PC-3 (cell line): ENCODE data around the gene ARFGEF2. TPM values are rescaled to one million over a fixed set of nuclear protein-coding genes. Genes with fewer than 3 reads are reported as not detected.

Experiments used
- ATAC-seq: fragments of 200-7000 bp; cut with Tn5 transposase; 2 replicates; pipeline ENCODE4 v1.9.1; 2020; ENCODE audit warnings: mild to moderate bottlenecking, moderate library complexity
- BruUV-seq: library from RNA; stranded (reverse); fragments of 400-500 nt; replicated peaks from 2 replicates; lab custom pipeline; 2021; lab: Mats Ljungman, UMichigan
- CTCF ChIA-PET: fragments of 300-600 bp; sonication (Branson Sonifier 250); formaldehyde crosslinking; loops from one replicate; lab custom pipeline; 2022; ENCODE audit warnings: antibody characterized with exemption; lab: Charles Lee
- POLR2A ChIA-PET: fragments of 300-600 bp; sonication (Branson Sonifier 250); formaldehyde crosslinking; loops from one replicate; lab custom pipeline; 2022; ENCODE audit warnings: antibody characterized with exemption; ENCODE audit not compliant: unreplicated experiment; lab: Charles Lee
- DNase-seq: peaks from one replicate; pipeline ENCODE4 v3.0.0-alpha.2; 2015
- H2AFZ ChIP-seq: fragments of 300-600 bp; sonication (generic); 2 replicates; pipeline ENCODE4 v1.6.0; 2016; ENCODE audit warnings: antibody characterized with exemption, low read length
- H3F3A ChIP-seq: fragments of 300-600 bp; sonication (generic); one replicate; pipeline ENCODE4 v1.6.0; 2017; ENCODE audit warnings: antibody characterized with exemption, low read length, control low read depth, mild to moderate bottlenecking; ENCODE audit not compliant: unreplicated experiment
- H3K27ac ChIP-seq: fragments of 300-600 bp; sonication (generic); 2 replicates; pipeline ENCODE4 v1.5.1; 2016; ENCODE audit warnings: mild to moderate bottlenecking, low read length
- H3K27me3 ChIP-seq: fragments of 300-600 bp; sonication (generic); 2 replicates; pipeline ENCODE4 v1.6.1; 2016; ENCODE audit warnings: low read length, mixed read lengths
- H3K36me3 ChIP-seq: fragments of 300-600 bp; sonication (generic); 2 replicates; pipeline ENCODE4 v1.6.1; 2016; ENCODE audit warnings: low read depth, mixed run types, low read length, mixed read lengths
- H3K4me1 ChIP-seq: fragments of 300-600 bp; sonication (generic); 2 replicates; pipeline ENCODE4 v1.5.1; 2016; ENCODE audit warnings: low read length; ENCODE audit not compliant: insufficient read depth
- H3K4me2 ChIP-seq: fragments of 300-600 bp; sonication (generic); 2 replicates; pipeline ENCODE4 v1.6.0; 2016; ENCODE audit warnings: low read length
- H3K4me3 ChIP-seq: fragments of 300-600 bp; sonication (generic); 2 replicates; pipeline ENCODE4 v1.5.1; 2016; ENCODE audit warnings: mild to moderate bottlenecking, low read length, mixed read lengths
- H3K79me2 ChIP-seq: fragments of 300-600 bp; sonication (generic); 2 replicates; pipeline ENCODE4 v1.6.1; 2017; ENCODE audit warnings: low read length, mixed read lengths
- H3K9ac ChIP-seq: fragments of 300-600 bp; sonication (generic); 2 replicates; pipeline ENCODE4 v1.6.0; 2016; ENCODE audit warnings: mild to moderate bottlenecking, low read length
- H3K9me2 ChIP-seq: fragments of 300-600 bp; sonication (generic); replicated peaks from 2 replicates; pipeline ENCODE4 v1.6.1; 2016; ENCODE audit warnings: mixed run types, low read length, mixed read lengths
- H3K9me3 ChIP-seq: fragments of 300-600 bp; sonication (generic); 2 replicates; pipeline ENCODE4 v1.6.1; 2016; ENCODE audit warnings: low read length, mixed read lengths
- H4K20me1 ChIP-seq: fragments of 300-600 bp; sonication (generic); 2 replicates; pipeline ENCODE4 v1.6.1; 2016; ENCODE audit warnings: low read length, mixed read lengths
- CTCF ChIP-seq: fragments of 300-600 bp; sonication (generic); conservative IDR thresholded peaks from 2 replicates; pipeline ENCODE4 v1.5.1; 2017; ENCODE audit warnings: antibody characterized with exemption, low read depth, mild to moderate bottlenecking, low read length
- EZH2 ChIP-seq: fragments of 300-600 bp; sonication (generic); IDR thresholded peaks from one replicate; pipeline ENCODE4 v1.6.1; 2017; ENCODE audit warnings: antibody characterized with exemption, mild to moderate bottlenecking, low read length; ENCODE audit not compliant: unreplicated experiment
- EZH2phosphoT487 ChIP-seq: fragments of 300-600 bp; sonication (generic); IDR thresholded peaks from 2 replicates; pipeline ENCODE4 v1.6.1; 2018; ENCODE audit warnings: mild to moderate bottlenecking, antibody characterized with exemption, low read length, borderline replicate concordance
- intact Hi-C: fragments of 100-400 bp; cut with micrococcal nuclease; formaldehyde crosslinking; loops from 2 replicates; pipeline ENCODE4 v1.9.0; 2023
- total RNA-seq: library from RNA; depleted of rRNA; stranded (reverse); fragments of >200 nt; gene quantifications from 2 replicates; pipeline ENCODE4 v1.2.3, GENCODE V29; 2014

The ARFGEF2 gene
- total RNA-seq, 1 experiment from 2014 or later, result 33.5 TPM

- DNase-seq, result no peak
- H3K27me3 ChIP-seq, result no peaks in the 10 kb centered on the region
- H3F3A ChIP-seq, result no peaks in the 10 kb centered on the region
- H3K4me2 ChIP-seq, result no peak overlapping the region
- H3K79me2 ChIP-seq, result no peaks in the 10 kb centered on the region
- intact Hi-C loops, result no loop called here
- ATAC-seq, result no peak
- no peak overlapping the region for H3K9ac ChIP-seq
- no peaks in the 10 kb centered on the region for H3K4me1 ChIP-seq
- H4K20me1 ChIP-seq, result no peaks in the 10 kb centered on the region
- ChIA-PET CTCF (no interaction called here), POLR2A (no interaction called here)
- H3K4me3 ChIP-seq, result no peak overlapping the region
- BruUV-seq, result no TSS peak
- H2AFZ ChIP-seq, result no peak overlapping the region
- TF ChIP-seq CTCF, result no peak
- TF ChIP-seq EZH2phosphoT487, result no peak
- TF ChIP-seq EZH2, result no peak
- H3K36me3 ChIP-seq, result peaks cover 50% of the 10 kb centered on the region
- no peak overlapping the region for H3K27ac ChIP-seq
- no peaks in the 10 kb centered on the region for H3K9me3 ChIP-seq
- no peaks in the 10 kb centered on the region for H3K9me2 ChIP-seq
Observed at GRCh38 chr20:48965189-48965910, 43.8 kb downstream of the ARFGEF2 start.

GRCh38 chr20:48970681-48971365 lies 49.3 kb downstream of the ARFGEF2 start:
- Histone ChIP-seq H2AFZ (no peak overlapping the region), H3K9me2 (no peaks in the 10 kb centered on the region), H3F3A (no peaks in the 10 kb centered on the region), H3K9ac (no peak overlapping the region), H3K27ac (no peak overlapping the region), H3K79me2 (no peaks in the 10 kb centered on the region), H3K4me2 (no peak overlapping the region), H3K4me1 (no peaks in the 10 kb centered on the region), H3K27me3 (no peaks in the 10 kb centered on the region), H3K9me3 (no peaks in the 10 kb centered on the region), H4K20me1 (no peaks in the 10 kb centered on the region), H3K4me3 (no peak overlapping the region), H3K36me3 (peaks cover 58% of the 10 kb centered on the region)
- no peak for DNase-seq
- ChIA-PET CTCF (no interaction called here), POLR2A (no interaction called here)
- intact Hi-C loops, result no loop called here
- ATAC-seq, result no peak
- no TSS peak for BruUV-seq
- no peak for TF ChIP-seq EZH2phosphoT487
- TF ChIP-seq CTCF, result no peak
- no peak for TF ChIP-seq EZH2

GRCh38 chr20:48971956-48972355 lies 50.4 kb downstream of the ARFGEF2 start:
- no peak overlapping the region for H3K4me2 ChIP-seq
- H3K4me3 ChIP-seq, result no peak overlapping the region
- DNase-seq (no peak), ATAC-seq (no peak)
- no peaks in the 10 kb centered on the region for H3K9me3 ChIP-seq
- no peaks in the 10 kb centered on the region for H3K79me2 ChIP-seq
- intact Hi-C loops, result no loop called here
- ChIA-PET CTCF (no interaction called here), POLR2A (no interaction called here)
- no peaks in the 10 kb centered on the region for H3K4me1 ChIP-seq
- no peaks in the 10 kb centered on the region for H4K20me1 ChIP-seq
- H3K9ac ChIP-seq, result no peak overlapping the region
- H3K36me3 ChIP-seq, result peaks cover 54% of the 10 kb centered on the region
- TF ChIP-seq EZH2, result no peak
- TF ChIP-seq CTCF, result no peak
- no peak for TF ChIP-seq EZH2phosphoT487
- BruUV-seq, result no TSS peak
- H3F3A ChIP-seq, result no peaks in the 10 kb centered on the region
- H2AFZ ChIP-seq, result no peak overlapping the region
- H3K27ac ChIP-seq, result no peak overlapping the region
- no peaks in the 10 kb centered on the region for H3K9me2 ChIP-seq
- no peaks in the 10 kb centered on the region for H3K27me3 ChIP-seq
